Uterus (tissue), 4 donors: ENCODE measurements around the gene RFX1. TPM values are rescaled to one million over a fixed set of nuclear protein-coding genes. Genes with fewer than 3 reads are reported as not detected.
A peak's percentile ranks its signal among the peaks of the same experiment; 100 is the strongest.

Experiments used
- DNase-seq, 2 donors: peaks; one replicate each; pipeline ENCODE4 v3.0.0-alpha.2; 2019 to 2020
- H3K27ac ChIP-seq, 2 donors: fragments of 200-600 bp; sonication (generic); 1 replicate in 1 of 2; 2 replicates in 1 of 2; pipeline ENCODE4 v1.5.1; 2016 to 2018
- H3K27me3 ChIP-seq, 2 donors: fragments of 200-600 bp; sonication (generic); one replicate each; pipeline ENCODE4 v1.5.1; 2018 to 2019; ENCODE audit warnings: control low read depth in 1 of 2
- H3K36me3 ChIP-seq, 2 donors: fragments of 200-600 bp; sonication (generic); one replicate each; pipeline ENCODE4 v1.5.1; 2019; ENCODE audit warnings: control low read depth in 1 of 2
- H3K4me1 ChIP-seq, 2 donors: fragments of 200-600 bp; sonication (generic); one replicate each; pipeline ENCODE4 v1.5.1; 2018 to 2019; ENCODE audit warnings: control low read depth in 1 of 2
- H3K4me3 ChIP-seq, 2 donors: fragments of 200-600 bp; sonication (generic); 1 replicate in 1 of 2; 2 replicates in 1 of 2; pipeline ENCODE4 v1.5.1; 2018 to 2019; ENCODE audit warnings: mild to moderate bottlenecking in 1 of 2
- H3K9me3 ChIP-seq, 2 donors: fragments of 200-600 bp; sonication (generic); one replicate each; pipeline ENCODE4 v1.5.1; 2019; ENCODE audit warnings: control low read depth in 1 of 2
- CTCF ChIP-seq, 4 experiments: fragments of 200-600 bp in 2 of 4; fragments of 450-650 bp in 2 of 4; sonication (generic) in 2 of 4; IDR thresholded peaks; one replicate each; pipeline ENCODE4 v1.5.1; 2016 to 2019; ENCODE audit warnings: antibody characterized with exemption in 4 of 4, mild to moderate bottlenecking in 2 of 4, moderate library complexity in 1 of 4
- POLR2A ChIP-seq, 2 donors: fragments of 450-650 bp; IDR thresholded peaks; one replicate each; pipeline ENCODE4 v1.6.1; 2016; ENCODE audit warnings: antibody characterized with exemption in 2 of 2, mild to moderate bottlenecking in 1 of 2, moderate library complexity in 1 of 2
- intact Hi-C: fragments of 100-400 bp; cut with DNase I; formaldehyde crosslinking; loops from one replicate; pipeline ENCODE4 v1.15.1; 2023; ENCODE audit warnings: low total_unique reads
- total RNA-seq, 4 donors: library from RNA; depleted of rRNA in 3 of 4; stranded (reverse); fragments of >200 nt in 3 of 4; gene quantifications; one replicate each; pipeline versions ENCODE4 v1.1.0 to v1.2.4, GENCODE V29; 2014 to 2023
- donor health status: DM: yes; HTN: yes; CAD: no.

The RFX1 gene
- total RNA-seq, 4 donors from 2014 or later: 0.26 to 14.1 (median 4.1) TPM

- H3K4me3 ChIP-seq: no peak overlapping the region
Measured at GRCh38 chr19:13993590-13994300, 12.4 kb downstream of the RFX1 start.

GRCh38 chr19:13992025-13992424 lies 14.1 kb downstream of the RFX1 start:
- Histone ChIP-seq H3K36me3 (no peaks in the 10 kb centered on the region), H3K4me1 (no peaks in the 10 kb centered on the region), H3K4me3 (no peak overlapping the region), H3K9me3 (no peaks in the 10 kb centered on the region), H3K27ac (no peak overlapping the region), H3K27me3 (no peaks in the 10 kb centered on the region)
- TF ChIP-seq CTCF (IDR thresholded peaks at IDR 0.05): no peak
- no peak for TF ChIP-seq POLR2A (IDR thresholded peaks at IDR 0.05)
- intact Hi-C loops: no loop called here
- DNase-seq: no peak

More at GRCh38 chr19:13993590-13994300, 12.4 kb downstream of the RFX1 start:
- intact Hi-C loops: no loop called here
- H3K9me3 ChIP-seq: no peaks in the 10 kb centered on the region
- no peaks in the 10 kb centered on the region for H3K36me3 ChIP-seq
- H3K27me3 ChIP-seq: no peaks in the 10 kb centered on the region
- TF ChIP-seq CTCF (IDR thresholded peaks at IDR 0.05): no peak
- TF ChIP-seq POLR2A (IDR thresholded peaks at IDR 0.05): no peak
- H3K4me1 ChIP-seq: no peaks in the 10 kb centered on the region
- H3K27ac ChIP-seq: no peak overlapping the region
- no peak for DNase-seq

GRCh38 chr19:13990085-13990484 lies 16.0 kb downstream of the RFX1 start:
- no peak for DNase-seq
- Histone ChIP-seq H3K9me3 (no peaks in the 10 kb centered on the region), H3K4me3 (no peak overlapping the region), H3K36me3 (no peaks in the 10 kb centered on the region), H3K4me1 (no peaks in the 10 kb centered on the region), H3K27me3 (no peaks in the 10 kb centered on the region), H3K27ac (no peak overlapping the region)
- TF ChIP-seq POLR2A (IDR thresholded peaks at IDR 0.05) (no peak), CTCF (IDR thresholded peaks at IDR 0.05) (no peak)
- intact Hi-C loops: no loop called here

GRCh38 chr19:13989487-13989886 lies 16.6 kb downstream of the RFX1 start:
- H3K27ac ChIP-seq: no peak overlapping the region
- TF ChIP-seq POLR2A (IDR thresholded peaks at IDR 0.05) (no peak), CTCF (IDR thresholded peaks at IDR 0.05) (no peak)
- H3K36me3 ChIP-seq: no peaks in the 10 kb centered on the region
- H3K4me3 ChIP-seq: no peak overlapping the region
- no peaks in the 10 kb centered on the region for H3K27me3 ChIP-seq
- H3K4me1 ChIP-seq: no peaks in the 10 kb centered on the region
- H3K9me3 ChIP-seq: no peaks in the 10 kb centered on the region
- intact Hi-C loops: no loop called here
- no peak for DNase-seq

GRCh38 chr19:13987101-13987890 lies 18.8 kb downstream of the RFX1 start:
- no peak for DNase-seq
- H3K27me3 ChIP-seq: no peaks in the 10 kb centered on the region
- intact Hi-C loops: no loop called here
- TF ChIP-seq POLR2A (IDR thresholded peaks at IDR 0.05): no peak
- no peak for TF ChIP-seq CTCF (IDR thresholded peaks at IDR 0.05)
- peak overlapping the region; percentile 63 to 81 for H3K27ac ChIP-seq
- H3K4me3 ChIP-seq: no peak overlapping the region
- H3K4me1 ChIP-seq: no peaks in the 10 kb centered on the region
- no peaks in the 10 kb centered on the region for H3K36me3 ChIP-seq
- no peaks in the 10 kb centered on the region for H3K9me3 ChIP-seq
